Liver (tissue), 9 donors: ENCODE measurements around the gene XYLT1. TPM values are rescaled to one million over a fixed set of nuclear protein-coding genes. Genes with fewer than 3 reads are reported as not detected.

Experiments
- DNase-seq: peaks from one replicate; pipeline ENCODE4 v3.0.0-alpha.2; 2017; ENCODE audit warnings: low spot score
- H3K27ac ChIP-seq, 2 donors: one replicate each; pipeline ENCODE4 v1.7.0; 2013; ENCODE audit warnings: inconsistent platforms in 2 of 2, low read length in 2 of 2, control low read depth in 1 of 2, low read depth in 1 of 2, mild to moderate bottlenecking in 1 of 2
- H3K27me3 ChIP-seq, 4 donors: one replicate each; pipeline versions ENCODE4 v1.6.1 to v1.7.0; 2013; ENCODE audit warnings: low read length in 3 of 4, inconsistent platforms in 1 of 4, mild to moderate bottlenecking in 1 of 4, moderate library complexity in 1 of 4; ENCODE audit not compliant: control insufficient read depth in 4 of 4, insufficient read depth in 4 of 4
- H3K36me3 ChIP-seq, 4 donors: one replicate each; pipeline versions ENCODE4 v1.6.1 to v1.7.0; 2013; ENCODE audit warnings: low read length in 3 of 4, mild to moderate bottlenecking in 3 of 4, low read depth in 1 of 4, moderate library complexity in 1 of 4; ENCODE audit not compliant: control insufficient read depth in 4 of 4, insufficient read depth in 3 of 4
- H3K4me1 ChIP-seq, 4 donors: one replicate each; pipeline versions ENCODE4 v1.6.1 to v1.7.0; 2013; ENCODE audit warnings: low read length in 3 of 4, mild to moderate bottlenecking in 3 of 4, moderate library complexity in 1 of 4; ENCODE audit not compliant: control insufficient read depth in 4 of 4, insufficient read depth in 4 of 4
- H3K4me3 ChIP-seq, 3 donors: one replicate each; pipeline versions ENCODE4 v1.6.1 to v1.7.0; 2013; ENCODE audit warnings: low read length in 3 of 3, control low read depth in 1 of 3, low read depth in 1 of 3, mild to moderate bottlenecking in 1 of 3
- H3K9ac ChIP-seq, 2 donors: one replicate each; pipeline ENCODE4 v1.7.0; 2013; ENCODE audit warnings: low read length in 2 of 2, mild to moderate bottlenecking in 2 of 2, moderate library complexity in 2 of 2, control low read depth in 1 of 2, low read depth in 1 of 2
- H3K9me3 ChIP-seq, 4 donors: one replicate each; pipeline versions ENCODE4 v1.6.1 to v1.7.0; 2013; ENCODE audit warnings: low read length in 3 of 4; ENCODE audit not compliant: control insufficient read depth in 4 of 4
- EGR1 ChIP-seq, 2 donors: IDR thresholded peaks; 2 replicates each; pipeline ENCODE4 v1.6.1; 2016 to 2018; ENCODE audit warnings: antibody characterized with exemption in 2 of 2, low read depth in 2 of 2
- FOXA1 ChIP-seq: IDR thresholded peaks from 2 replicates; pipeline ENCODE4 v1.6.1; 2016; ENCODE audit warnings: antibody characterized with exemption
- FOXA2 ChIP-seq: IDR thresholded peaks from 2 replicates; pipeline ENCODE4 v1.6.1; 2016; ENCODE audit warnings: antibody characterized with exemption
- GABPA ChIP-seq, 2 donors: IDR thresholded peaks in 1 of 2; conservative IDR thresholded peaks in 1 of 2; 2 replicates each; pipeline ENCODE4 v1.6.1; 2016; ENCODE audit warnings: antibody characterized with exemption in 2 of 2, mild to moderate bottlenecking in 1 of 2, moderate library complexity in 1 of 2
- HNF4G ChIP-seq: IDR thresholded peaks from 2 replicates; pipeline ENCODE4 v1.6.1; 2016; ENCODE audit warnings: antibody characterized with exemption
- MAX ChIP-seq: IDR thresholded peaks from 2 replicates; pipeline ENCODE4 v1.6.1; 2016; ENCODE audit warnings: antibody characterized with exemption
- NR2F2 ChIP-seq: IDR thresholded peaks from 2 replicates; pipeline ENCODE4 v1.6.1; 2016; ENCODE audit warnings: antibody characterized with exemption
- RAD21 ChIP-seq, 2 donors: IDR thresholded peaks; 2 replicates each; pipeline ENCODE4 v1.6.1; 2016; ENCODE audit warnings: antibody characterized with exemption in 2 of 2, mild to moderate bottlenecking in 2 of 2
- REST ChIP-seq: IDR thresholded peaks from 2 replicates; pipeline ENCODE4 v1.6.1; 2016; ENCODE audit warnings: antibody characterized with exemption, mild to moderate bottlenecking
- RXRA ChIP-seq, 2 donors: IDR thresholded peaks; 2 replicates each; pipeline ENCODE4 v1.6.1; 2017 to 2018; ENCODE audit warnings: antibody characterized with exemption in 2 of 2, mild to moderate bottlenecking in 1 of 2
- SP1 ChIP-seq: IDR thresholded peaks from 2 replicates; pipeline ENCODE4 v1.6.1; 2018; ENCODE audit warnings: antibody characterized with exemption, mild to moderate bottlenecking
- YY1 ChIP-seq: IDR thresholded peaks from 2 replicates; pipeline ENCODE4 v1.6.1; 2016; ENCODE audit warnings: antibody characterized with exemption, mild to moderate bottlenecking
- WGBS: extraction: QIAGEN DNeasy Blood & Tissue Kit; methylation state at CpG from one replicate; pipeline ENCODE4 v1.1.7; 2013; 5-methylcytosine and 5-hydroxymethylcytosine counted together
- polyA plus RNA-seq, 2 donors: library from polyadenylated mRNA; stranded (reverse) in 1 of 2; unstranded in 1 of 2; fragments of 200-250 nt in 1 of 2; fragments of >200 nt in 1 of 2; fragmentation: Nextera tagmentation in 1 of 2; extraction: Ambion mirVana in 1 of 2; gene quantifications; one replicate each; pipeline versions ENCODE4 v1.2.1 to v1.2.3, GENCODE V29; 2013 to 2015
- total RNA-seq, 2 donors: library from RNA; depleted of rRNA; stranded (reverse); fragments of >200 nt; gene quantifications; one replicate each; pipeline ENCODE4 v1.2.3, GENCODE V29; 2014
- TF ChIP-seq, protein P1 (sequence below): fragments of 150-350 bp; IDR thresholded peaks from 2 replicates; pipeline ENCODE4 v1.5.1; 2017; ENCODE audit warnings: improper control_type of control experiment, low read depth, low read length; ENCODE audit not compliant: missing input control
- TF ChIP-seq, protein P2 (sequence below): IDR thresholded peaks from 2 replicates; pipeline ENCODE4 v1.6.1; 2016; ENCODE audit warnings: antibody characterized with exemption
- donor health status: healthy.
- donor health status: healthy.
- donor health status: healthy.
- donor health status: healthy.
- donor health status: healthy.

XYLT1 gene
- total and polyA plus RNA-seq, 4 donors: 0.25 to 2.3 (median 0.53) TPM

DNA sequence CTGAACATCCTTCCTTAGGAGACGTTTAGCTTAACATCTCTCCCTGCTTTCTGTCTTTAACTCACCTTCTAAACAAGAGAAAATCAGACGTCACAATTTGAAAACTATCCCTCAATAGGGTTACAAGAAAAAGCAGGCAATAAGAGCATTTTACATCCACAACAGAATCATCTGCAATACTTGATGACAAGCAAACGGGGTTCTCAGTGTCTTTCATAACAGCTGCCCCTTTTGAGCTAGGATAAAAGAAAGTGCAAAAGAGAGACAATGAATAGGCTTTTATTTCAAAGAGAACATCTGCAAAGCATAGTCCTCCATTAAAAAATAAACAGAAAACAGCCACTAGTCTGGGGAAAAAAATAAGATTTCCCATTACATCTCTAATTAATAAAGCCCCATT lies 13.2 kb downstream of the XYLT1 start:
- TF ChIP-seq FOXA1 (no peak), SP1 (no peak)

DNA sequence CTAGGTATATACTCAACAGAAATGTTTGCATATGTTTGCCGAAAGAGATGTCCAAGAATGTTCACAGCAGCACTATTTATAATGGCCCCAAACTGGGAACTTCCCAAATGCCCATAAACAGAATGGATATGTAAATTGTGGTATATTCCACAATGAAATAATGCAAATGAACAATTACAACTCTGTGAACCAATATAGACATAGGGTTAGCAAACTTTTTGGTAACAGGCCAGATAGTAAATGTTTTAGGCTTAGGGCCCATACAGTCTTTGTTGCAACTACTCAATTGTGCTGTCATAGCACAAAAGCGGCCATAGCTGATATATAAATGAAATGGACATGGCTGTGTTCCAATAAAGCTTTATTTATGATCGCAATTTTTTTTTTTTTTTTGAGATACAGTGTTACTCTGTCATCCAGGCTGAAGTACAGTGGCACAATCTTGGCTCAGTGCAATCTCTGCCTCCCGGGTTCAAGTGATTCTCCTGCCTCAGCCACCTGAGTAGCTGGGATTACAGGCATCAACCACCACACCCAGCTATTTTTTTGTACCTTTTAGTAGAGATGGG lies 16.5 kb downstream of the XYLT1 start:
- no peak for DNase-seq
- TF ChIP-seq GABPA (IDR thresholded peaks at IDR 0.05 in 1 of 2, conservative IDR thresholded peaks at IDR 0.05 in 1 of 2) (no peak), REST (no peak), FOXA1 (no peak), MAX (no peak), RXRA (IDR thresholded peaks at IDR 0.05) (no peak), RAD21 (IDR thresholded peaks at IDR 0.05) (no peak), NR2F2 (no peak), YY1 (no peak), EGR1 (IDR thresholded peaks at IDR 0.05; ENCODE audit: low read depth in 2 of 2) (no peak), HNF4G (no peak), FOXA2 (no peak)
- TF ChIP-seq, protein P1, sequence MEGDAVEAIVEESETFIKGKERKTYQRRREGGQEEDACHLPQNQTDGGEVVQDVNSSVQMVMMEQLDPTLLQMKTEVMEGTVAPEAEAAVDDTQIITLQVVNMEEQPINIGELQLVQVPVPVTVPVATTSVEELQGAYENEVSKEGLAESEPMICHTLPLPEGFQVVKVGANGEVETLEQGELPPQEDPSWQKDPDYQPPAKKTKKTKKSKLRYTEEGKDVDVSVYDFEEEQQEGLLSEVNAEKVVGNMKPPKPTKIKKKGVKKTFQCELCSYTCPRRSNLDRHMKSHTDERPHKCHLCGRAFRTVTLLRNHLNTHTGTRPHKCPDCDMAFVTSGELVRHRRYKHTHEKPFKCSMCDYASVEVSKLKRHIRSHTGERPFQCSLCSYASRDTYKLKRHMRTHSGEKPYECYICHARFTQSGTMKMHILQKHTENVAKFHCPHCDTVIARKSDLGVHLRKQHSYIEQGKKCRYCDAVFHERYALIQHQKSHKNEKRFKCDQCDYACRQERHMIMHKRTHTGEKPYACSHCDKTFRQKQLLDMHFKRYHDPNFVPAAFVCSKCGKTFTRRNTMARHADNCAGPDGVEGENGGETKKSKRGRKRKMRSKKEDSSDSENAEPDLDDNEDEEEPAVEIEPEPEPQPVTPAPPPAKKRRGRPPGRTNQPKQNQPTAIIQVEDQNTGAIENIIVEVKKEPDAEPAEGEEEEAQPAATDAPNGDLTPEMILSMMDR: no peak
- TF ChIP-seq, protein P2, sequence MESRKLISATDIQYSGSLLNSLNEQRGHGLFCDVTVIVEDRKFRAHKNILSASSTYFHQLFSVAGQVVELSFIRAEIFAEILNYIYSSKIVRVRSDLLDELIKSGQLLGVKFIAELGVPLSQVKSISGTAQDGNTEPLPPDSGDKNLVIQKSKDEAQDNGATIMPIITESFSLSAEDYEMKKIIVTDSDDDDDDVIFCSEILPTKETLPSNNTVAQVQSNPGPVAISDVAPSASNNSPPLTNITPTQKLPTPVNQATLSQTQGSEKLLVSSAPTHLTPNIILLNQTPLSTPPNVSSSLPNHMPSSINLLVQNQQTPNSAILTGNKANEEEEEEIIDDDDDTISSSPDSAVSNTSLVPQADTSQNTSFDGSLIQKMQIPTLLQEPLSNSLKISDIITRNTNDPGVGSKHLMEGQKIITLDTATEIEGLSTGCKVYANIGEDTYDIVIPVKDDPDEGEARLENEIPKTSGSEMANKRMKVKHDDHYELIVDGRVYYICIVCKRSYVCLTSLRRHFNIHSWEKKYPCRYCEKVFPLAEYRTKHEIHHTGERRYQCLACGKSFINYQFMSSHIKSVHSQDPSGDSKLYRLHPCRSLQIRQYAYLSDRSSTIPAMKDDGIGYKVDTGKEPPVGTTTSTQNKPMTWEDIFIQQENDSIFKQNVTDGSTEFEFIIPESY: no peak
- H3K4me3 ChIP-seq: no peak overlapping the region
- H3K9me3 ChIP-seq: no peaks in the 10 kb centered on the region
- no peaks in the 10 kb centered on the region for H3K27me3 ChIP-seq
- no peaks in the 10 kb centered on the region for H3K36me3 ChIP-seq
- no peak overlapping the region for H3K27ac ChIP-seq
- 77% methylated on average over 4 of the region's 4 CpGs for WGBS
- H3K4me1 ChIP-seq: no peaks in the 10 kb centered on the region
- H3K9ac ChIP-seq: no peak overlapping the region

More for the DNA sequence above, 13.2 kb downstream of the XYLT1 start:
- Histone ChIP-seq H3K9ac (no peak overlapping the region), H3K27ac (no peak overlapping the region), H3K36me3 (no peaks in the 10 kb centered on the region), H3K9me3 (no peaks in the 10 kb centered on the region), H3K27me3 (no peaks in the 10 kb centered on the region), H3K4me1 (no peaks in the 10 kb centered on the region), H3K4me3 (no peak overlapping the region)
- 59% methylated on average over 3 of the region's 3 CpGs for WGBS
- no peak for DNase-seq
